ENCODE results near the gene RRM2. TPM values are rescaled to one million over a fixed set of nuclear protein-coding genes. Genes with fewer than 3 reads are reported as not detected.
A peak's percentile ranks its signal among the peaks of the same experiment; 100 is the strongest.
"Not testable (repeated sequence)": the region's sequence is repeated elsewhere in the genome, so short reads cannot be mapped to it uniquely, and the experiment has no call there.

RRM2 gene
- polyA plus RNA-seq, 5 donors: 36.1 to 79.7 (median 56.2) TPM

DNA sequence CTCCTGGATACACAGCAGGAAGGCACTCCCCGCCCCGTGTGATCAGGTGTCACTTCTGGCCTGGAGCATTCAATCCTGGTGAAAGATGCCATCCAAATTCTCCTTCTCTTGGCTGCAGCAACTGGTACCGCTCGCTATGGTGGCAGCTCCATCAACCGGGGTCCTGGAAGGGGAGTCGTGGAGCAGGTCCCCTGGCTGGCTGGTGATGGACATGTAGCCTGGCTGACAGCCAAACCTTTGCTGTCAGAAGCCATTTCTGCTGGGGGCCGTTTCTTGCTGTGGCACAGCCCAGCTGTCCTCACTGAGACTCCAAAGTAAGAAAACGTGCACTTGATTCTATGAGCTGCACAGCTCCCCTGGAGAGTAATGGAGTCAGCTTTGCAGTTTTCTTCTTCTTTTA is 35.2 kb upstream of the RRM2 start:
- no peak for DNase-seq

DNA sequence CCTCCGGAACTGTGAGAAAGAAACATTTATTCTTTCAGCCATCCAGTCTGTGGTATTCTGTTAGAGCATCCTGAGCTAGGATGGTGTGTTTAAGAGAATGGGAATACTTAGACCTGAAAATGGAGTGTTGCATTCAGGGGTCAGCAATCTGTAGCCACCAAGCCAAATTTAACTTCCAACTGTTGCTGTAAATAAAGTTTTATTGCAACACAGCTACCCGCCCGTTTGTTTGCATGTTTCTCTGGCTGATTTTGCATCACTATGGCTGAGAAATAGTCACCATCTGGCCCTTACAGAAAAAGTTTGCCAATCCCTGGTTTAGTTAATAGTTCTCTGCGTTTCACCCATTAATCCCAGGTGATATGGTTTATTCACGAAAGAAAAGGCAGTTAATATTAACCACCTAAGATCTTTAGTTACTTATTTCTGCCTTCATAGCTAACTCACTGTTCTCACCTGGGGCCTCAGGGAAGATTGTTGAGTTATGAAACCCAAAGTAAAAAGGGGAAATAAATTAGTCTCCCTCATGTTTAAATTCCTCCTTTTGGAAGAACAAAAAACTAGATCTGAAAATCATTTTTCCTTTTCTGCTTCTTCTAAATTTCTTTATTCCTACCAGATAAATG is 32.9 kb upstream of the RRM2 start:
- no peak for DNase-seq

DNA sequence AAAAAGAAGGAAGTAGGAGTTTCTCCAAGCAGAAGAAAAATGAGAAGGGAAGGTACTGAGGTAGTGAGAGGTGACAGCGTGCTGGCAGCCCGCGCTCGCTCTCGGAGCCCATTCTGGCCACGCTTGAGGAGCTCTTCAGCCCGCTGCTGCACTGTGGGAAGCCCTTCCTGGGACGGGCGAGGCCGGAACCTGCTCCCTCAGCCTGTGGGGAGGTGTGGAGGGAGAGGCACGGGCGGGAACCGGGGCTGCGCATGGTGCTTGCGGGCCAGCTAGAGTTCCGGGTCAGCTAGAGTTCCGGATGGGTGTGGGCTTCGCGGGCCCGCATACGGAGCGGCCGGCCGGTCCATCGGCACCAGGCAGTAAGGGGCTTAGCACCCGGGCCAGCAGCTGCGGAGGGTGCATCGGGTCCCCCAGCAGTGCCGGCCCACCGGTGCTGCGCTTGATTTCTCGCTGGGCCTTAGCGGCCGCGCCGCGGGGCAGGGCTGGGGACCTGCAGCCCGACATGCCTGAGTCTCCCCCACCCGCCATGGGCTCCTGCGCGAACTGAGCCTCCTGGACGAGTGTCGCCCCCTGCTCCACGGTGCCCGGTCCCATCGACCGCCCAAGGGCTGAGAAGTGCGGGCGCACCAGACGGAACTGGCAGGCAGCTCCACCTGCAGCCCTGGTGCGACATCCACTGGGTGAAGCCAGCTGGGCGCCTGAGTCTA is 31.2 kb upstream of the RRM2 start:
- DNase-seq: no peak

DNA sequence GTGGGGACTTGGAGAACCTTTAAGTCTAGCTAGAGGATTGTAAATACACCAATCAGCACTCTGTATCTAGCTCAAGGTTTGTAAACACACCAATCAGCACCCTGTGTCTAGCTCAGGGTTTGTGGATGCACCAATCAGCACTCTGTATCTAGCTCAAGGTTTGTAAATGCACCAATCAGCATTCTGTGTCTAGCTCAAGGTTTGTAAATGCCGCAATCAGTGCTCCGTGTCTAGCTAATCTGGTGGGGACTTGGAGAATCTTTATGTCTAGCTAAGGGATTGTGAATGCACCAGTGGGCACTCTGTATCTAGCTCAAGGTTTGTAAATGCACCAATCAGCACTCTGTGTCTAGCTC is 30.7 kb upstream of the RRM2 start:
- DNase-seq: not testable (repeated sequence)

DNA sequence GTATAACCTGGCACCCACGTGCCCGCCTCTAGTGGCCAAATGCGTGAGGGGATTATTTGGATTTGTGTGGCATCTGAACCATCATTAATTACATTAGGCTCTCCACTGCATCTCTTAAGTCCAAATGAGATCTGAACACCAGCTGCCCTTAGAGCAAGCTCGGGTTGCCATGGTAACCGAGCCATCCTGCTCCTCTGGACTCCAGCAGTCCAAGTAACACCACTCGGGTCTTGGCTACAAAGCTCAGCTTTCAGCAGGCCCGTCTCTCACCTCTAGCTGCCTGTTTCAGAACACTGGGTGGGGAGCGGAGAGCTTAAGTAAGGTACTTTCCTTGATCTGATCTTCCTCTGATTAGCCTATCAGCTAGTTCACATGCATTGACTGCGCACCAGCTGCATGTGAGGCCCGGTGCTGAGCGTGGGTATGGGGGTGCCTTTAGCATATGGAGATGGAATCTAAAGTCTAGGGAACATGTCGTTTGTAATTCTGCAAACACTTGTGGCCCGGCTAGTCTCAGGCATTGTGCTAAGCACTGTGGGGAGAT is 28.2 kb upstream of the RRM2 start:
- DNase-seq: no peak

DNA sequence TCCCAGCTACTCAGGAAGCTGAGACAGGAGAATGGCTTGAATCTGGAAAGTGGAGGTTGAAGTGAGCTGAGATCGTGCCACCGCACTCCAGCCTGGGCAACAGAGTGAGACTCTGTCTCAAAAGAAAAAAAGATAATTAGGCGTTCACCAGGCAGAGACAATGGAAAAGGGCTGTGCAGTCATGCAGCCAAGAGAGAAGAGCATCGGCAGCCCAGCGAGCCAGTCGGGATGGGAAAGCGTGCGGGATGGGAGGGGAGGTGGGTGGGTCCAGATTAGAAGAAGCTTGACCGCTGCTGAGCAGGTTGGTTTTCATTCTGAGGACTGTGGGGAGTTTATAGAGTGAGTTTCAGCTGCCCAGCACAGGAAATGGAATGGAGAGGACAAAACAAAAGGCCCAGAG is 27.4 kb upstream of the RRM2 start:
- no peak for DNase-seq

DNA sequence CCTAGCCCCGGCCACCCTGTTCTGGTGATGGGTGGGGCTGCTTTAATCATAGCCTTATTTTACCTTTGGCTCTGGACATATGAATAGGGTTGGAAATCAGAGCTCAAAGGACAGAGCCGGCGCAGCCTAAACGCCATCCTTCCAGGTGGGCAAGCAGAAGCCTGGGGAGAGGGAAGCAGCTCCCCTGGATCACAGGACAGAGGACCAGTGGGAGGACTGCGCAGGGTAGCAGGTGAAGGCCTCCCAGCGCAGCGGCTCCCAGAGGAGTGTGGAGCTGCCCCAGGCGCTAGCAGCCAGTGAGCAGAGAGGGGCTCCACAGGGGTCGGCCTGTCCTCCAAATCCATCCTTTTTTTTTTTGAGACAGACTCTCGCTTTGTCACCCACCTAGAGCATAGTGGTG is 25.9 kb upstream of the RRM2 start:
- no peak for DNase-seq

DNA sequence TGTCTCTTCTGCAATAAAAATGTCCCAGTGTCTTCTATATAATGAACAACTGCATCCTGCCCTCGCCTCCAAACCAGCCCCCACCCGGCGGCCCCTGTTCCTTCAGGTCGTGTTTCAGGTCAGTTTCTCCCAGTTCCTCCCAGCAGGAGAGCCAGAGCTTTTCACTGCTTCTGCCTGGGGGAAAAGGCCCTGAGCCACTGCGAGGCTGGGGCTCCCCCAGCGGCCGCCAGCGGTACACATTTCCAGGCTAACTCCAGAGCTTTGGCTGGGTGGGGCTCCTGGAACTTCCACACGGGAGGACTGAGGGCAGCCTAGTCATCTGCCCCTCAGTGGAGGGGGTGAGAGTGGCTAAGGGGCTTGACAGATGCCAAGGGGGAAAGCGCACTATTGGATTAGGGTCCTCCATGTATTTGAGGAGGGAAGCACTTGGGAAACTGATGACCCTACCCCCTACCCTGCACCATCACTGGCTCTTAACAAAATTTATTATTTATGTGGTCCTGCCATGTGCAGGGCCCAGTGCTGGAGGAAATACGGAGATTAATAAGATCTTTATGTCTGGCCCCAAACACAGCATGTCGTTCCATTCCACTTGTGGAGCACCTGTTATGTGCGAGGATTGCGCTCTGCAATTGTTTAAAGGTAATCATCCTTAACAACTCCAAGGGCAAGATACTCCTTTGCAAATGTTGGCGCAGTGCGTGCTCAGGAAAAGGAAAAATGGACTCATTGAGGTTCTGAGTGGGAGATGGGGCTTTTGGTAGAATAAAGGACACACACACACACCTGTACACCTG is 25.0 kb upstream of the RRM2 start:
- no peak for DNase-seq

DNA sequence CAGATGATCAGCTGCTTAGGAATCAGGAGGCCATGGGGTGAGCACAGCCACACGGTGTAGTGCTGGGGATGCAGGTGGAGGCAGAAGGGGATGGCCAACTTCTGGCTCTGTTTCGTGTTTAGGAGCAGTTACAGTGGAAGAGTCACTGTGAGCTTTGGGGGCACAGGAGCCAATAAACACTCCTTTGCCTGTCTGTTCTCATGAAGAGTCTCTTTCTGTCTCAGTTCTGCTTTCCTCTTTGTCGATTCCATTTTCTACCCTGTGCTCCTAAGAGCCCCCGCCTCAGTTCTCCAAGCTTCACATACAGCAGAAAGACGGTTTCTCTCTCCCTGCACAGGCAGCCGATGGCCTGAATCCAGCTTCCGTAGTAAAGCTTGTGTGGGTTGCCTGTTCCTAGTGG is 21.0 kb upstream of the RRM2 start:
- no peak for DNase-seq

DNA sequence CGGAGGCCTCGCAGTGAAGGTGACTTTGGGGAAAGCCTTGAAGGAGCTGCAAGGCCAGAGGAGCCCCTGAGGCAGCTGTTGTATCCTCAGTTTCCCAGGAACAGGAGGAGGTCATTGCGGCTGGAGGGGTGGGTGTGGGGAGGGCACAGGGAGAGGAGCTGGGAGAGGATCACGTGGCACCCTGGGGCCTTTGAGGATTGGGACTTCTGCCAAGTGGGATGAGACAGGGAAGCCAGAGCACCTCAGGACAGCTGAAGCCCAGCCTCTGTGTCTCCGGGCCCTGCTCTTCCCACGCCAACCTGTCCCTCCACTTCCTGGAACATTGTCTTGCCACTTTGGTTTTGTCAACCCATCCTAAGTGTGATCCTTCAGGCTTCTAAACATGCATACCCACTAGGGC is 19.4 kb upstream of the RRM2 start:
- DNase-seq: no peak

DNA sequence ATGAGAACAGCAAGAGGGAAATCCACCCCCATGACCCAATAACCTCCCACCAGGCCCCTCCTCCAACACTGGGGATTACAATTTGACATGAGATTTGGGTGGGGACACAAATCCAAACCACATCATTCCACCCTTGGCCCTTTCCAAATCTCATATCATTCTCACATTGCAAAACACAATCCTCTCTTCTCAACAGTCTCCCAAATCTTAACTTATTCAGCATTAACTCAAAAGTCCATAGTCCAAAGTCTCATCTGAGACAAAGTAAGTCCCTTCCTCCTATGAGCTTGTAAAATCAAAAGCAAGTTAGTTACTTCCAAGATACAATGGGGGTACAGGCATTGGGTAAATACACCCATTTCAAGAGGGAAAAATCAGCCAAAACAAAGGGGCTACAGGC is 17.6 kb upstream of the RRM2 start:
- not testable (repeated sequence) for DNase-seq

DNA sequence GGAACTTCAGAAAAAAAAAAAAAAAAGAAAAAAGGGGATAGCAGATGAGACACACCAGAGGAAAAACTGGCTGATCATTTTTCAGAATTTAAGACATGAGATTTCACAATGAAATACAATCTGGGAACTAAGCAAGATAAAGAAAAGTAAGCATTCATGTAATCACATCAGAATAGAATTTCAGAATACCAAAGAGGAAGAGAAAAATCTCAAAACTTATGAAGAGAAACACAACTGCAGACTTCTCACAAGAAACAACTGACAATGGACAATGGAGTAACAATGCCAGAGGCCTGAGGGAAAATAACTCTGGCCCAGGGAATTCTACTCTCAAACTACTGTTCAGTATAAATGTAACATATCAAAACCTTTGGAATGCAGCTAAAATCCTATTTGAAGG is 13.2 kb upstream of the RRM2 start:
- no peak for DNase-seq

DNA sequence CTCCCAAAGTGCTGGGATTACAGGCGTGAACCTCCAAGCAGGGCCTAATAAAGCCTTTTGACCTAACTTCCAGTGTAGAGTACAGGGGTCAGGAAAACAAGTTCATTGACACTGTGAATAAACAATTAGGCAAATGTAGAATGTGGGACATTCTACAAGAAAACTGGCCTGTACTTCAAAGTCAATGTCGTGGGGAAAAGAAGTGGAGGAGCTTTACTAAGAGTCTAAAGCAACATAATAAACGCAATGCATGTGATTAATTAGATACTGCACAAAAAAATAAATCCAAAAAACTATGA is 3.6 kb upstream of the RRM2 start:
- no peak for DNase-seq

DNA sequence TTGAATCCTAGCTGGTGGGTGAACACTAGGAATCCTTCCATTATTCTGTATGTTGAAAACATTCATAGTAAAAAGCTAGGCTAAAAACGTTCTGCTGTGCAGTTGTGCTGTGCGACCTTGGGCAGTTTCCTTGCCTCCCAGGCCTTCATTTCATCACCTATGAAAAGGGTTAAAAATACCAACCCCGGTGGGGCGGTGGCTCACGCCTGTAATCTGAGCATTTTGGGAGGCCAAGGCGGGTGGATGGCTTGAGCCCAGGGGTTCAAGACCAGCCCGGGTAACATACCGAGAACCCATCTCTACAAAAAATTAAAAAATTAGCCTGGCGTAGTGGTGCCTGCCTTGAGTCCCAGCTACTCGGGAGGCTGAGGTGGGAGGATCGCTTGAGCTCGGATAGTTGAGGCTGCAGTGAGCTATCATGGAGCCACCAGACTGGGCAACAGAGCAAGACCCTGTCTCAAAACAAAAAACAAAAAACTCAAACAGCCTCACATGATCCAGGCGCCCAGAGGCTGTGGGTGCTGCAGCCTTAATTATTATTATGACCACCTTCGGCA is 2.9 kb upstream of the RRM2 start:
- no peak for DNase-seq

DNA sequence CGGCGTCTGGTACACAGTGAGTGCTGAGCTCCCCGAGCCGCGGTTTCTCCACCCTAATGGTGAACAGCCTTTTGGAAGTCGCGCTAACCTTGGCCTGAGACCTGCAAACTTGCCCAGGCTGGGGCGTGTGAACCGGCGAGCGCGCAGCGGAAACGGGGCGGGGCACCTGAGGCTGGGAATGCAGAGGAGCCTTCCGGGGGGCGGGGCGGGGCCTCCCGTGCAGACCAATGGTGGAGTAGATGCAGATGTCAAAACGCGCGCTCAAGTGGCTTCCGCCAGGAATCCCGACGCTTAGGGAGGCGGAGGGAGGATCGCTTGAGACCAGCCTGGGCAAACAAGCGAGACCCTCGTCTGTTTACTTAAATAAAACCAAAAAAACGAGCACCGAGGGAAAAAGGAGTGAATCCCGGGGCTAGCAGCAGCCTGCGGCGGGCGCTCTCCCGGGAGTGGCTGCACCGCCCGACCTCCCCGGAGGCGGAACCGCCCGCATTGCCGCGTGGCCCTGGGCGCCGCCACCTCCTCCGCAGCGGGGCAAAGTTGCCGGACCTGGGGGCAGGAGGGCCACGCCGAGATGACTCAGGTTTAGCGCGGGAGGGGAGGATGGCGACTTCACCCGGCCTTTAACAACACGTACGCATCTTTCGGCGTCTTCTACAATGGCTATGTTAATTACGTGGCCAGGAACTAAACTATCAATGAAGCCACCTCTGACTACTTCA is 2.2 kb upstream of the RRM2 start:
- peak; percentile 84 to 87 for DNase-seq

DNA sequence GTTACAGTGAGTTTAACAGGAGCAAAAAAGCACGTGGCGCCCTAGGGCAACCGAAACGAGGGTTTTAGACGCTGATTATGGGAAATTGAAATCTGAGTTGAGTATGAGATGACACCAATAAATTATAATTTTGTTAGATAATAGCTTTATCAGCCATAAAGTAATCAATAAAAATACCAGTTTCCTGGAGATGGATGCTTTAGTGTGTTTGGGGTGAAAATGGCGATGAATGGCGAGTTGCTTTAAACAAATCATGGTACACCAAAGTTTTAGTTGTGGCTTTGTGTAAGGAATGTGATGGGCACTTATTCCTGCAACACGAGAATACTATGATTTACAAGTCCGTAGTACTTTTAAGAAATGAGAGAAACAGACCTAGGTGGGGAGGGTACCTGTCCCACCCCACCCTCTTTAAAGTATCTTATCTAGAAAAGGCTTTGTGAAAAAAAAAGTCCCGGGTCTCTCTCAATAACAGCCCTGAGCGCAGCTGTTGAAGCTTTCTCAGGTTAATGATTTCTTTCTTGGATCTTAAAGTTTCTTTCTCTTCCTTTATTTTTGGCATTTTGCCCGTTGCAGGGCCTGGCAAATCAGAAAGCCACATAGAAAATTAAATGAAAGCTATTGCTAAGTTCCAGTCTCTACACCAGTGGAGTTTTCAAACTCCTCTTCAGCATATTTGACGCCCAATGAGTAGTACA is 1.5 kb upstream of the RRM2 start:
- DNase-seq: peak; percentile 41 to 42

DNA sequence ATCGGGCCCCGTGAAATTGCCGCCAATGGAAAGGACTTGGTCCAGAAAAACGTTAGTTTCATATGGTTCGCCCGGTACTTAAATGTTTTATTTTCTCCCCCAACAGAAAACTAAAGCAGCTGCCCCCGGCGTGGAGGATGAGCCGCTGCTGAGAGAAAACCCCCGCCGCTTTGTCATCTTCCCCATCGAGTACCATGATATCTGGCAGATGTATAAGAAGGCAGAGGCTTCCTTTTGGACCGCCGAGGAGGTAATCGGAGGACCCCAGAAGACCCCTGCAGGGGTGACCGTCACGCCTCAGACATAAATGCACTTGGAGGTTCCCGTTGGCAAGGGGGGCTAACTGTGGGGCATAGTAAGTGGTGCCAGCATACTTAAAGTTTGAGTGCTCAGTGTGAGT is 742 bp downstream of the RRM2 start:
- no peak for DNase-seq

DNA sequence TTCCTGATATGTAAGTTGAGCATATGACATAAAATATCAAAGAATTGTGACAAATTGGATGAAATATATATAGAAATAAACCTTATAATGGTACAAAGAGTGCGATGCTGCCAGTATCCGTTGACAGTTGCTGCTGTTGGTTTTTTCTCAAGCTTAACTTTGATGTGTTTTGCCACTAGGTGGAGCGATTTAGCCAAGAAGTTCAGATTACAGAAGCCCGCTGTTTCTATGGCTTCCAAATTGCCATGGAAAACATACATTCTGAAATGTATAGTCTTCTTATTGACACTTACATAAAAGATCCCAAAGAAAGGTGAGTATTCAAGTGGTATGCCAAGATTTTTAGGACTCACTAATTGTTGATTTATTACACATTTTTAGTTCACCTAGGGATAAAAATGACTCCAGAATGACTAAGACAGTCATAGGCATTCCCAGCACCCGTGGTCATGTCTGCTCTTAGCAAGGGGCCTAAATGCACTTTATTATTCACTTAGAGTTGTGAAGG is 2.1 kb downstream of the RRM2 start:
- DNase-seq: peak; percentile 57 to 73

DNA sequence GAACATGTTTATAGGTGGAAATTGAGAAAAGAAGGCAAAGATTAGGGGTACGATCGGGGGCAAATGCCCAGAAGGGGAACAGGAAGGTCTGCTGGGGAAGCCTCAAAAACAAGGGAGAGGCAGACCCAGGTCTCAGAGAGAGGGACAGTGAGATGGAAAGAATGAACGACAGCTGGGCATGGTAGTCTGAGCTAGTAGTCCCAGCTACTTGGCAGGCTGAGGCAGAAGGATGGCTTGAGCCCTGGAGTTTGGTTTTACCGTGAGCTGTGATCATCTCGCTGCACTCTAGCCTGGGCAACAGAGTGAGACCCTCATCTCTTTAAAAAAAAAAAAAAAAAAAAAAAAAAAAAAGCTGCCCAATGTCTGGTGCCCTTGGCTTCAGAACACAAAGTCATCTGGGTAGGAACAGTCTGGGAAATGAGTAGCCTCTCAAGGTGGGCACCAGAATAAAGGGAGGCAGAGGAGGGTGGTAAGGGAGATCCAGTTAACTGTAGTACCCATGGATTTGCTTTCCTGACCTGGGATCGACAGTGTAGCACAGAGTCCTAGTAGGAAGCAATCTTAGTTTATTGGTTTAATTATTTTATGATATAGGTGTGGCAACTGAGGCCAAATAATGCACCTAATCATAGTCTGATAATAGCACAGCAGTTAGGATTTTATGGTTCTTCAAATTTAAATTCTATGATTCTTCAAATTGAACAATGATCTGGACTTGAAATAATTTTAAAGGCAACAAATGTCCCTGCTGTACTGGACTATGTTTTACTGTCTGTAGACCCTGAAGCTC is 3.5 kb downstream of the RRM2 start:
- DNase-seq: no peak

DNA sequence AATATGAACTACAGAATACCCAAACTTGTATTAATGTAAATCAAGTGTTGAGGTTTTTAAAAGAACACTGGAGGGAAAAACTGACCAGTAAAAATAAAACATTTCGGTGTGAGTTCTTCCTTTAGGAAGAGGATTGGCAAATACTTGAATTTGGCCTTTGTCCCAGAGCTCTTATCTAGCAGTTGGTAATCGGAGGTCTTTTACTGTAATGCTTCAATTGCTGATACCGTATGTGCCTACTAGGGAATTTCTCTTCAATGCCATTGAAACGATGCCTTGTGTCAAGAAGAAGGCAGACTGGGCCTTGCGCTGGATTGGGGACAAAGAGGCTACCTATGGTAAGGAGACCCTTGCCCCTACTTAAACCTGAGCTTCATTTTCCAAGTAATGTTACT is 4.1 kb downstream of the RRM2 start:
- peak; percentile 44 to 66 for DNase-seq
